NCI-H128 (cell line): Measurements from ENCODE around the gene E4F1.
"Not testable (repeated sequence)": the region's sequence is repeated elsewhere in the genome, so short reads cannot be mapped to it uniquely, and the experiment has no call there.

Experiments used
- DNase-seq: peaks from one replicate; lab custom pipeline; 2025; ENCODE audit not compliant: unreplicated experiment; lab: John Stamatoyannopoulos, UW

Gene E4F1

GRCh38 chr16:2229632-2230250 is 6.3 kb downstream of the E4F1 start:
- no peak for DNase-seq

GRCh38 chr16:2230376-2230775 is 7.0 kb downstream of the E4F1 start:
- DNase-seq, result no peak

- no peak for DNase-seq
Measured at GRCh38 chr16:2231016-2231931, 7.9 kb downstream of the E4F1 start.

GRCh38 chr16:2232094-2232990 is 9.0 kb downstream of the E4F1 start:
- no peak for DNase-seq

GRCh38 chr16:2233046-2233775 is 9.8 kb downstream of the E4F1 start:
- DNase-seq, result no peak

GRCh38 chr16:2233872-2234812 is 10.8 kb downstream of the E4F1 start:
- peak; percentile 51 for DNase-seq

GRCh38 chr16:2234813-2235170 is 11.4 kb downstream of the E4F1 start:
- DNase-seq, result no peak

GRCh38 chr16:2235234-2235651 is 11.9 kb downstream of the E4F1 start:
- DNase-seq, result no peak

DNA sequence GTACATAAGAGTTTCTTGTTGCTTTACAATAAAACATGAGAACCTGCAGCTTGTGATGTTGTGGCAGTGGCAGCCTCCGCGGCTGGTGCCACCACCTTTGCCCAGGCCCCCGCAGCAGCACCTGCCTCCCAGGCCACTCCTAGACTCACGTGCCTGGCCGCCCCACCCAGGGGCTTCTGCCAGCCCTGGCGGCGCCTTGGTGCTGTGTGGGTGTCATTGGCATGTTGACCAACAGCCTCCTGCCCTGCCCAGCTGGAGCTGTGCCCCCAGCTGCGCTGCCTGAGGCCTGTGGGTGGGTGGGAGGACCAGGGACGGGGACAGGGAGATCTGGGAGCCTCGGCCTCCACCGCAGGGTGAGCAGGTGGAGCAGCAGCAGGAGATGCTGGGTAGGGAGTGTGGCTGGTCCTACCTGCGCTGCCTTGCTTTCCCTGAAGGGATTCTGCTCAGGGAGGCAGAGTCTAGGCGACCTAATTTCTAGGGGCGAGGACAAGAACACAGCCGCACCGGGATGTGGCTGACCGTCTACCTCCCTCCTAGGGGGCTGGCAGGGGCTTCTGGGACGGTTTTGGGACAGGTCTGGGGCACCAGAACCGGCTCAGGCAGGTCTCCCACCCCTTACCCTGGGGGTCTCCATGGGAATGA is 12.4 kb downstream of the E4F1 start:
- DNase-seq, result no peak

DNA sequence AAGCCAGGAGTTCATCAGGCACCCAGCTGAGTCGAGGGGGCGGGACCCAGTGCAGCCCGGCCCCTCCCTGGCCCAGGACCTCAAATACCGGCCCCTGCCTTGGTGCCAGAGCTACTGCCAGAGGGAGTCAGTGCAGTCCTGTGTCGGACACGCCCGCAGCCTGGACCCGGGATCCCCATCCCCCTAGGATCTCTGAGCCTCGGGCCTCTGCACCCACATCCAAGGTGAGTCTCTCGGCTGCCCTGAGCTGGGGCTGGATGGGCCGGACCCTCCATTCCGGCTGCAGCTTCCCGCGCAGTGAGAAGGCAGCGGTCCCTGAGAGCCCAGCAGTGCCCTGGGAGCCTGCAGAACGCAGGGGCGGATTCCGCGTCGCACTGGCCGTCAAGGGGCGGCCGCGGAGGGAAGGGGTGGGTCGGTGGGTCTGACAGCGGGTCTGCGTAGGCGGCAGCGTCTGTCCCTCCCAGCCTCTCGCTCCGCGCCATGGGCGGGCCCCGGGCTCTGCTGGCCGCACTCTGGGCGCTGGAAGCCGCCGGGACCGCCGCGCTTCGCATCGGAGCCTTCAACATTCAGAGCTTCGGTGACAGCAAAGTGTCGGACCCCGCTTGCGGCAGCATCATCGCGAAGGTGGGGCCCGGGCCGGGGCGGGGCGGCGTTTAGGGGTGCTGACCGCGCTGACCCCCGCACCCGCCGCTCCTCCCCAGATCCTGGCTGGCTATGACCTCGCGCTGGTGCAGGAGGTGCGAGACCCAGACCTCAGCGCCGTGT is 13.1 kb downstream of the E4F1 start, which contains the start of gene DNASE1L2:
DNASE1L2 (plus strand) TSS at position 108 of the 765 bp plus-strand sequence; CDS start at position 481, 373 bp downstream.
- no peak for DNase-seq

GRCh38 chr16:2237102-2237482 is 13.7 kb downstream of the E4F1 start:
- DNase-seq, result no peak

DNA sequence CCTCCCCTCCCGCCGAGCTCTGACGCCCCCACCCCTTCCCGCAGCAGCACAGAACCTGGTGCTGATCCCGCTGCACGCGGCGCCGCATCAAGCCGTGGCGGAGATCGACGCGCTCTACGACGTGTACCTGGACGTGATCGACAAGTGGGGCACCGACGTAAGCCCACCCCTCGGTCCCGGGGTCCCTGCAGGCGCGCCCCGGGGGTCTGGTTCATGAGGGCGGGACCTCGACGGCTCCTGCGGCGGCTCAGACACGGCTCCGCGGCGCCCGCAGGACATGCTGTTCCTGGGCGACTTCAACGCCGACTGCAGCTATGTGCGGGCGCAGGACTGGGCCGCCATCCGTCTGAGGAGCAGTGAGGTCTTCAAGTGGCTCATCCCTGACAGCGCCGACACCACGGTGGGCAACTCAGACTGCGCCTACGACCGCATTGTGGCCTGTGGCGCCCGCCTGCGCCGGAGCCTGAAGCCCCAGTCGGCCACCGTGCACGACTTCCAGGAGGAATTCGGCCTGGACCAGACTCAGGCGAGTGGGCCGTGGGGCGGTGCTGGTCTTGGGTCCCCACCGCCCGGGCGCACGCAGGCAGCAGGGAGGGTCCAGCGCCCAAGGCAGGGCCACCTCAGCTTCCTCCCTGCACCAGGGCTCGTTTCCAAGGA is 14.2 kb downstream of the E4F1 start:
- DNase-seq, result no peak

DNA sequence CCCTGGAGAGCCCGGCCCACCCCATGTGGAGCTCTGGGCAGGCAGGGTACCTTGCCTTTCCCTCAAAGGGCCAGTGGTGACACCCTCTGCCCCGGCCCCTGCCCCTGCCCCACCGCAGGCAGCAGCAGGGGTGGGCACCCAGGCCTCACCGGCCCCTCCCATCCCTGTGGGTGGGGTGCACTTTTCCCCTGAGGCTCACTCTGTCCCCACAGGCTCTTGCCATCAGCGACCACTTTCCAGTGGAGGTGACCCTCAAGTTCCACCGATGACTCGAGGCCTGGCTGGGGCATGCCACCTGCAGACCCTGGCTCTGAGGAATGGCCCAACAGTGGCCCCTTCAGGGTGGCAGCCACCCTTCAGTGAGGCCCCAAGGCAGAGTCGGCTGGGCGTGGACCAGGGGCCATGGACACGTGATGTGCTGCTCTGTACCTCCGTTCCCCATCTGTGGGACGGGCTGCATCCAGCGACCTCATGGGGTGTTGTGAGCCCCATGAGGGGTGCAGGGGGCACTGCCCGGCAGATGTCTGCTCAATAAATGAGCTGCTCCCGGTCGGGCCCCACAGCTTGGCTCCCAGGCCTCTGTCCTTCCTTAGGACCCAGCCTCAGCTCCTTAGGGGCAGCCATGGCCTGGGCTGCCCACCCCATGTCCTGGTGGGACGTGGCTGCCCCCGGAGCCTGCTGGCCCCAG is 14.9 kb downstream of the E4F1 start:
- DNase-seq, result no peak

DNA sequence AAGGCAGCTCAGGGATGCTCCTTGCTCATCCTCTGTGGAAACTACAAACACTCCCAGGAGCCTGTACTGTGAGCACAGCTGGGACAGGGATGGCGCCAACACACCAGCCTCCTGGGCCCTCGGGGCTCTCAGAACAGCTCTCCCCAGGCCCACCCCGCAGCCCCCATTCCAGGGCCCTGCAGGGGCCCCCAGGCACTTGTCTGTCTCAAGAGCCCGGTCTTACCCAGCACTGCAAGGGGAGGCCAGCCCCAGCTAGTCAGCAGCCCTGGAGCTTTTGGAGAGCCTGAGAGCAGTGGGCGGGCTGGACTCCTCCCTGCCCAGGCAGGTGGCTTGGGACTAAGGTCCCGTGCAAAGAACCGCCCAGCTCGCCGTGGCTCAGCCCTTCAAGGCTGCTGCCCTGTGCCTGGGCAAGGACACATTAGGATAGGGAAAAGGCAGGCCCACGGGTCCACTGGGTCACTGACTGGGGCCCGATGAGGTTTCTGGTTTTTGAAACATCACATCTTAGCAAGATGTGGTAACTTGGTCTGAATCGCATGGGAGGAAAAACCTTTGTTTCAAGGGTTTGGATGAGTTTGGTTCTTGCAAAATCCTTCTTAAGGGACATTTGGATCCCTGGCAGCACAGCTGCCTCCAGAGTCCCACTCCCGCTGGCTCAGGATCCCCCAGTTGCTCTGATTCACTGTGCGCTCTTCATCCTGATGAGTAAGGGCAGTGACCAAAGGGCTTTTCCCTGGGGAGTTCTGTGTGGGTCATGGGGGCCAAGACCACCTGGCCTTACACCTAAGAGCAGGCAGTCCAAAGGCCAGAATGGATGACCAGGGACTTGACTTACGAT is 15.7 kb downstream of the E4F1 start:
- DNase-seq, result no peak

- DNase-seq, result not testable (repeated sequence)
Measured at GRCh38 chr16:2240331-2240730, 16.9 kb downstream of the E4F1 start.

DNA sequence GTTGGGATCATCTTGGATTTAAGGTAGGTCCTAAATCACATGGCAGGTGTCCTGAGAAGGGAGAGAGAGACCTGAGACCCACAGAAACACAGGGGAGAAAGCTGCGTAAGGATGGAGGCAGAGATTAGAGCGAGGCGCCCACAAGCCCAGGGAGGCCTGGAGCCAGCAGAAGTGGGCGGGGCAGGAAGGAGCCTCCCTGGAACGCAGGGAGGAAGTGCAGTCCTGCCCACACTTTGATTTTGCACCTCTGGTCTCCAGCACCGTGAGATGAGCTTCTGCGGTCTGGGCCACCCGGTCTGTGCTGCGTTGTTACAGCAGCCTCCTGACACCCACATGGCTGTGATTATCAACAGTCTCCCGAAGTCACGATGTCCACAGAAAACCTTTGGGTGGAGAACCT is 19.2 kb downstream of the E4F1 start:
- DNase-seq, result no peak
